PFSK-1 (cell line): ENCODE results near the gene VPS25.

Experiments used
- POLR2AphosphoS5 ChIP-seq: IDR thresholded peaks from 2 replicates; pipeline ENCODE4 v1.6.1; 2012; ENCODE audit warnings: low read depth, mild to moderate bottlenecking, control low read depth, low read length, moderate library complexity
- REST ChIP-seq, 2 experiments: IDR thresholded peaks; 2 replicates each; pipeline versions ENCODE4 v1.6.1 to v1.8.0; 2011 to 2012; ENCODE audit warnings: low read depth in 2 of 2, low read length in 2 of 2, control low read depth in 1 of 2, inconsistent platforms in 1 of 2, mild to moderate bottlenecking in 1 of 2, moderate library complexity in 1 of 2; ENCODE audit not compliant: insufficient read depth in 1 of 2
- SIN3A ChIP-seq: IDR thresholded peaks from 2 replicates; pipeline ENCODE4 v1.6.1; 2012; ENCODE audit warnings: mild to moderate bottlenecking, low read length, moderate library complexity, borderline replicate concordance; ENCODE audit not compliant: insufficient read depth
- TAF1 ChIP-seq: IDR thresholded peaks from 2 replicates; pipeline ENCODE4 v1.6.1; 2012; ENCODE audit warnings: low read length, control low read depth, borderline replicate concordance; ENCODE audit not compliant: insufficient read depth

- TF ChIP-seq TAF1 (no peak), POLR2AphosphoS5 (no peak), REST (IDR thresholded peaks at IDR 0.05; ENCODE audit: insufficient read depth in 1 of 2, low read depth in 2 of 2, low read length in 2 of 2) (no peak), SIN3A (no peak)
Observed at GRCh38 chr17:42748908-42749798, 24.1 kb upstream of the VPS25 start.
